ES-I3 (cell line): ENCODE results near the gene RERE.

Experiments used
- H3K36me3 ChIP-seq: 2 replicates; pipeline ENCODE4 v1.6.1; 2013; ENCODE audit warnings: mild to moderate bottlenecking, low read length, control low read depth, moderate library complexity; ENCODE audit not compliant: insufficient read depth
- H3K4me1 ChIP-seq: 2 replicates; pipeline ENCODE4 v1.6.1; 2013; ENCODE audit warnings: mild to moderate bottlenecking, control low read depth, low read length; ENCODE audit not compliant: insufficient read depth
- H3K9ac ChIP-seq: 2 replicates; pipeline ENCODE4 v1.6.1; 2013; ENCODE audit warnings: low read depth, mild to moderate bottlenecking, low read length, moderate library complexity
- H3K9me3 ChIP-seq: 2 replicates; pipeline ENCODE4 v1.6.1; 2013; ENCODE audit warnings: mild to moderate bottlenecking, low read length, moderate library complexity; ENCODE audit not compliant: control insufficient read depth, insufficient read depth

Gene RERE

GRCh38 chr1:8443558-8444194 lies 373.8 kb downstream of the RERE start:
- Histone ChIP-seq H3K36me3 (no peaks in the 10 kb centered on the region), H3K9me3 (no peaks in the 10 kb centered on the region), H3K9ac (no peak overlapping the region), H3K4me1 (peaks cover 27% of the 10 kb centered on the region)

- Histone ChIP-seq H3K9me3 (no peaks in the 10 kb centered on the region), H3K36me3 (no peaks in the 10 kb centered on the region), H3K9ac (no peak overlapping the region), H3K4me1 (peaks cover 46% of the 10 kb centered on the region)
These were observed 376.0 kb downstream of the RERE start for GRCh38 chr1:8441426-8441825.

- Histone ChIP-seq H3K36me3 (no peaks in the 10 kb centered on the region), H3K9me3 (no peaks in the 10 kb centered on the region), H3K4me1 (peaks cover 45% of the 10 kb centered on the region), H3K9ac (no peak overlapping the region)
These were observed 378.3 kb downstream of the RERE start for GRCh38 chr1:8439015-8439702.

GRCh38 chr1:8438489-8438888 lies 379.0 kb downstream of the RERE start:
- H3K4me1 ChIP-seq, result peaks cover 42% of the 10 kb centered on the region
- no peak overlapping the region for H3K9ac ChIP-seq
- H3K36me3 ChIP-seq, result no peaks in the 10 kb centered on the region
- H3K9me3 ChIP-seq, result no peaks in the 10 kb centered on the region

- Histone ChIP-seq H3K4me1 (peaks cover 39% of the 10 kb centered on the region), H3K36me3 (no peaks in the 10 kb centered on the region), H3K9ac (no peak overlapping the region), H3K9me3 (no peaks in the 10 kb centered on the region)
These were observed 380.1 kb downstream of the RERE start for GRCh38 chr1:8437347-8437746.

- H3K9ac ChIP-seq, result no peak overlapping the region
- peaks cover 34% of the 10 kb centered on the region for H3K4me1 ChIP-seq
- no peaks in the 10 kb centered on the region for H3K9me3 ChIP-seq
- no peaks in the 10 kb centered on the region for H3K36me3 ChIP-seq
These were observed 381.8 kb downstream of the RERE start for GRCh38 chr1:8435569-8436071.

- Histone ChIP-seq H3K9me3 (no peaks in the 10 kb centered on the region), H3K9ac (no peak overlapping the region), H3K4me1 (peaks cover 24% of the 10 kb centered on the region), H3K36me3 (no peaks in the 10 kb centered on the region)
These were observed 383.3 kb downstream of the RERE start for GRCh38 chr1:8434101-8434500.

- Histone ChIP-seq H3K9ac (no peak overlapping the region), H3K4me1 (0 out of 2 replicates have a peak, but pooled peaks cover 1% of the 10 kb centered on the region), H3K9me3 (no peaks in the 10 kb centered on the region), H3K36me3 (no peaks in the 10 kb centered on the region)
These were observed 385.7 kb downstream of the RERE start for GRCh38 chr1:8431784-8432183.

- H3K36me3 ChIP-seq, result no peaks in the 10 kb centered on the region
- H3K9ac ChIP-seq, result no peak overlapping the region
- H3K4me1 ChIP-seq, result no peaks in the 10 kb centered on the region
- H3K9me3 ChIP-seq, result no peaks in the 10 kb centered on the region
These were observed 386.4 kb downstream of the RERE start for GRCh38 chr1:8431019-8431418.

GRCh38 chr1:8430476-8430875 lies 387.0 kb downstream of the RERE start:
- H3K36me3 ChIP-seq, result no peaks in the 10 kb centered on the region
- no peaks in the 10 kb centered on the region for H3K9me3 ChIP-seq
- H3K9ac ChIP-seq, result no peak overlapping the region
- H3K4me1 ChIP-seq, result no peaks in the 10 kb centered on the region

GRCh38 chr1:8429549-8430110 lies 387.8 kb downstream of the RERE start:
- Histone ChIP-seq H3K36me3 (no peaks in the 10 kb centered on the region), H3K9me3 (no peaks in the 10 kb centered on the region), H3K4me1 (peaks cover 6% of the 10 kb centered on the region), H3K9ac (no peak overlapping the region)

- Histone ChIP-seq H3K36me3 (no peaks in the 10 kb centered on the region), H3K9ac (no peak overlapping the region), H3K9me3 (no peaks in the 10 kb centered on the region), H3K4me1 (peaks cover 9% of the 10 kb centered on the region)
These were observed 389.0 kb downstream of the RERE start for GRCh38 chr1:8428441-8428840.

GRCh38 chr1:8427986-8428385 lies 389.5 kb downstream of the RERE start:
- peaks cover 9% of the 10 kb centered on the region for H3K4me1 ChIP-seq
- H3K9me3 ChIP-seq, result no peaks in the 10 kb centered on the region
- H3K36me3 ChIP-seq, result no peaks in the 10 kb centered on the region
- no peak overlapping the region for H3K9ac ChIP-seq

- H3K9me3 ChIP-seq, result no peaks in the 10 kb centered on the region
- no peak overlapping the region for H3K9ac ChIP-seq
- no peaks in the 10 kb centered on the region for H3K36me3 ChIP-seq
- H3K4me1 ChIP-seq, result peaks cover 9% of the 10 kb centered on the region
These were observed 389.9 kb downstream of the RERE start for GRCh38 chr1:8427493-8427892.

- Histone ChIP-seq H3K4me1 (peaks cover 14% of the 10 kb centered on the region), H3K9ac (no peak overlapping the region), H3K9me3 (no peaks in the 10 kb centered on the region), H3K36me3 (no peaks in the 10 kb centered on the region)
These were observed 390.4 kb downstream of the RERE start for GRCh38 chr1:8426996-8427395.
